H9 (cell line): ENCODE measurements around the gene SNORC. TPM values are rescaled to one million over a fixed set of nuclear protein-coding genes. Genes with fewer than 3 reads are reported as not detected.

Experiments
- DNase-seq: peaks from one replicate; pipeline ENCODE4 v3.0.0-alpha.2; 2017
- H2AFZ ChIP-seq: one replicate; pipeline ENCODE4 v1.6.1; 2013; ENCODE audit warnings: mild to moderate bottlenecking, low read length, control low read depth, moderate library complexity
- H2AK5ac ChIP-seq: 2 replicates; pipeline ENCODE4 v1.6.1; 2013; ENCODE audit warnings: low read length, control low read depth, mixed read lengths; ENCODE audit not compliant: insufficient read length
- H2BK120ac ChIP-seq: one replicate; pipeline ENCODE4 v1.6.1; 2013; ENCODE audit warnings: low read depth, mild to moderate bottlenecking, low read length, control low read depth, inconsistent platforms; ENCODE audit not compliant: poor library complexity, severe bottlenecking
- H2BK12ac ChIP-seq: 2 replicates; pipeline ENCODE4 v1.6.1; 2013; ENCODE audit warnings: low read length, control low read depth, mixed read lengths, low read depth; ENCODE audit not compliant: insufficient read length
- H2BK15ac ChIP-seq: 2 replicates; pipeline ENCODE4 v1.6.1; 2013; ENCODE audit warnings: low read depth, low read length, control low read depth
- H2BK20ac ChIP-seq: one replicate; pipeline ENCODE4 v1.6.1; 2013; ENCODE audit warnings: low read depth, mild to moderate bottlenecking, low read length, control low read depth, inconsistent platforms; ENCODE audit not compliant: poor library complexity, severe bottlenecking
- H2BK5ac ChIP-seq: 2 replicates; pipeline ENCODE4 v1.6.1; 2013; ENCODE audit warnings: low read length, control low read depth, mixed read lengths; ENCODE audit not compliant: insufficient read length
- H3K14ac ChIP-seq: 2 replicates; pipeline ENCODE4 v1.6.1; 2013; ENCODE audit warnings: low read length, control low read depth; ENCODE audit not compliant: insufficient read depth
- H3K18ac ChIP-seq: 2 replicates; pipeline ENCODE4 v1.6.1; 2013; ENCODE audit warnings: low read depth, mild to moderate bottlenecking, mixed read lengths, low read length, control low read depth; ENCODE audit not compliant: insufficient read length
- H3K23ac ChIP-seq: 2 replicates; pipeline ENCODE4 v1.6.1; 2013; ENCODE audit warnings: low read length, control low read depth, mixed read lengths, low read depth; ENCODE audit not compliant: insufficient read length
- H3K23me2 ChIP-seq: 2 replicates; pipeline ENCODE4 v1.6.1; 2013; ENCODE audit warnings: low read depth, mild to moderate bottlenecking, mixed read lengths, low read length, control low read depth; ENCODE audit not compliant: insufficient read length, poor library complexity, severe bottlenecking
- H3K27ac ChIP-seq: 2 replicates; pipeline ENCODE4 v1.5.1; 2013; ENCODE audit warnings: low read length, control low read depth, mixed read lengths, low read depth; ENCODE audit not compliant: insufficient read length
- H3K27me3 ChIP-seq: 2 replicates; pipeline ENCODE4 v1.6.1; 2013; ENCODE audit warnings: low read length, control low read depth, inconsistent platforms; ENCODE audit not compliant: insufficient read depth
- H3K4ac ChIP-seq: 2 replicates; pipeline ENCODE4 v1.6.1; 2013; ENCODE audit warnings: low read depth, mild to moderate bottlenecking, control low read depth, inconsistent platforms, low read length, moderate library complexity
- H3K4me1 ChIP-seq: 2 replicates; pipeline ENCODE4 v1.6.1; 2013; ENCODE audit warnings: low read length, control low read depth, inconsistent platforms; ENCODE audit not compliant: insufficient read depth
- H3K4me2 ChIP-seq: 2 replicates; pipeline ENCODE4 v1.6.1; 2013; ENCODE audit warnings: low read length, control low read depth, mixed read lengths; ENCODE audit not compliant: insufficient read length, insufficient read depth
- H3K56ac ChIP-seq: 2 replicates; pipeline ENCODE4 v1.6.1; 2013; ENCODE audit warnings: low read depth, mild to moderate bottlenecking, mixed read lengths, low read length, control low read depth; ENCODE audit not compliant: insufficient read length
- H3K79me1 ChIP-seq: 2 replicates; pipeline ENCODE4 v1.6.1; 2013; ENCODE audit warnings: low read depth, mild to moderate bottlenecking, moderate library complexity, low read length, control low read depth, inconsistent platforms; ENCODE audit not compliant: insufficient read depth, poor library complexity, severe bottlenecking
- H3K79me2 ChIP-seq: 2 replicates; pipeline ENCODE4 v1.6.1; 2013; ENCODE audit warnings: low read length, control low read depth, inconsistent platforms; ENCODE audit not compliant: insufficient read depth
- H3K9ac ChIP-seq: 2 replicates; pipeline ENCODE4 v1.6.1; 2013; ENCODE audit warnings: low read length, control low read depth, mixed read lengths; ENCODE audit not compliant: insufficient read length; ENCODE audit errors: extremely low read depth
- H3K9me3 ChIP-seq: one replicate; pipeline ENCODE4 v1.6.1; 2013; ENCODE audit warnings: low read depth, low read length, inconsistent platforms; ENCODE audit not compliant: control insufficient read depth
- H3T11ph ChIP-seq: one replicate; pipeline ENCODE4 v1.6.1; 2013; ENCODE audit warnings: mild to moderate bottlenecking, low read length, control low read depth, inconsistent platforms
- H4K20me1 ChIP-seq: one replicate; pipeline ENCODE4 v1.6.1; 2013; ENCODE audit not compliant: control insufficient read depth, insufficient read length, insufficient read depth
- H4K5ac ChIP-seq: 2 replicates; pipeline ENCODE4 v1.6.1; 2013; ENCODE audit warnings: low read depth, mild to moderate bottlenecking, mixed read lengths, low read length, control low read depth; ENCODE audit not compliant: insufficient read length
- H4K8ac ChIP-seq: replicated peaks from 2 replicates; pipeline ENCODE4 v1.6.1; 2013; ENCODE audit warnings: low read length, control low read depth, mixed read lengths, low read depth; ENCODE audit not compliant: insufficient read length
- H4K91ac ChIP-seq: 2 replicates; pipeline ENCODE4 v1.6.1; 2013; ENCODE audit warnings: low read depth, mild to moderate bottlenecking, moderate library complexity, mixed read lengths, low read length, control low read depth; ENCODE audit not compliant: insufficient read length
- H3K27ac Mint-ChIP-seq, 3 experiments: 2 replicates in 2 of 3; 3 replicates in 1 of 3; pipeline ENCODE4 v1.8.0; 2020 to 2021; ENCODE audit warnings: mixed read lengths in 3 of 3, mild to moderate bottlenecking in 1 of 3, moderate library complexity in 1 of 3
- H3K27me3 Mint-ChIP-seq: 2 replicates; pipeline ENCODE4 v1.8.0; 2021; ENCODE audit warnings: low read depth, mild to moderate bottlenecking, moderate library complexity, mixed read lengths
- H3K36me3 Mint-ChIP-seq, 3 experiments: 2 replicates in 2 of 3; 3 replicates in 1 of 3; pipeline ENCODE4 v1.8.0; 2020 to 2021; ENCODE audit warnings: low read depth in 3 of 3, mixed read lengths in 3 of 3; ENCODE audit not compliant: insufficient read depth in 1 of 3
- H3K4me1 Mint-ChIP-seq, 2 experiments: 2 replicates each; pipeline ENCODE4 v1.8.0; 2020; ENCODE audit warnings: mixed read lengths in 2 of 2
- H3K4me3 Mint-ChIP-seq, 2 experiments: 2 replicates in 1 of 2; 3 replicates in 1 of 2; pipeline ENCODE4 v1.8.0; 2020 to 2021; ENCODE audit warnings: mild to moderate bottlenecking in 2 of 2, mixed read lengths in 2 of 2, moderate library complexity in 1 of 2
- H3K9me3 Mint-ChIP-seq, 2 experiments: 2 replicates in 1 of 2; 3 replicates in 1 of 2; pipeline ENCODE4 v1.8.0; 2020; ENCODE audit warnings: mild to moderate bottlenecking in 2 of 2, mixed read lengths in 2 of 2, moderate library complexity in 1 of 2
- total RNA-seq: library from RNA; stranded (reverse); gene quantifications from 2 replicates; pipeline ENCODE4 v1.2.1, GENCODE V29; 2021
- TF ChIP-seq, protein P1 (sequence below): fragments of 200-600 bp; sonication (generic); conservative IDR thresholded peaks from 3 replicates; pipeline ENCODE4 v1.8.0; 2021; ENCODE audit warnings: antibody characterized with exemption, mild to moderate bottlenecking

The SNORC gene
- total RNA-seq, 1 experiment from 2014 or later = 1.1 TPM

DNA sequence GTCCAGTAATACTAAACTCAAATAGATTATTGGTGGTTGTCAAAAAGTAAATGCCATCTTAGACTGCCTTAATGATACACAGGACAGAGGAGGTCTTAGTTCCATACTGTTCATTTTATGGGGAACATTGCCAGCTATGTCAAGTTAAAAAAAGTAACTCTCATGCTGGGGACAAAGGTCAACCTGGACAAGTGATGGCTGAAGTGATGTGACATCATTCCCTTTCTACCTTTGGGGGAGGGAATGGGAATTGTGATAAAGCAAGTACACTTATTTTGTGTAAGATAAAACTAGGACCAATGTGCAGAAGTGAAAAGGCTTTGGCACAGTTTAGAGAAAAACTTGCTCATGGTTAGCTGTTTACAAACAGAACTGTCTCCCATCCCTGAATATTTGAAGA is 24.0 kb upstream of the SNORC start:
- peaks cover 17 to 81% (median 69%) of the 10 kb centered on the region in 3 experiments; a peak in 6 of 7 replicates for H3K36me3 Mint-ChIP-seq
- H3K14ac ChIP-seq = no peak overlapping the region
- H3K9ac ChIP-seq = no peak overlapping the region
- H2BK5ac ChIP-seq = no peak overlapping the region
- H3K23me2 ChIP-seq = no peaks in the 10 kb centered on the region
- H2AFZ ChIP-seq = no peak overlapping the region
- H2BK120ac ChIP-seq = no peak overlapping the region
- no peak overlapping the region for H3K4me2 ChIP-seq
- no peak overlapping the region for H2BK15ac ChIP-seq
- H4K8ac ChIP-seq = no peak overlapping the region
- H3K79me2 ChIP-seq = no peaks in the 10 kb centered on the region
- H3K27ac Mint-ChIP-seq = no peak overlapping the region
- no peak overlapping the region for H3T11ph ChIP-seq
- H3K9me3 ChIP-seq = no peaks in the 10 kb centered on the region
- no peak overlapping the region for H3K4ac ChIP-seq
- H3K4me1 ChIP-seq = no peaks in the 10 kb centered on the region
- H3K4me1 Mint-ChIP-seq = no peaks in the 10 kb centered on the region
- no peak overlapping the region for H3K18ac ChIP-seq
- no peak overlapping the region for H2BK12ac ChIP-seq
- no peaks in the 10 kb centered on the region for H3K9me3 Mint-ChIP-seq
- H3K23ac ChIP-seq = no peak overlapping the region
- no peak overlapping the region for H3K56ac ChIP-seq
- H3K27me3 Mint-ChIP-seq = no peaks in the 10 kb centered on the region
- no peak overlapping the region for H3K4me3 Mint-ChIP-seq
- no peaks in the 10 kb centered on the region for H3K27me3 ChIP-seq
- H4K5ac ChIP-seq = no peak overlapping the region
- H4K91ac ChIP-seq = no peak overlapping the region
- no peaks in the 10 kb centered on the region for H3K79me1 ChIP-seq
- no peak for DNase-seq
- H3K27ac ChIP-seq = no peak overlapping the region
- H2AK5ac ChIP-seq = no peak overlapping the region
- no peaks in the 10 kb centered on the region for H4K20me1 ChIP-seq
- H2BK20ac ChIP-seq = no peak overlapping the region
- TF ChIP-seq, protein P1, sequence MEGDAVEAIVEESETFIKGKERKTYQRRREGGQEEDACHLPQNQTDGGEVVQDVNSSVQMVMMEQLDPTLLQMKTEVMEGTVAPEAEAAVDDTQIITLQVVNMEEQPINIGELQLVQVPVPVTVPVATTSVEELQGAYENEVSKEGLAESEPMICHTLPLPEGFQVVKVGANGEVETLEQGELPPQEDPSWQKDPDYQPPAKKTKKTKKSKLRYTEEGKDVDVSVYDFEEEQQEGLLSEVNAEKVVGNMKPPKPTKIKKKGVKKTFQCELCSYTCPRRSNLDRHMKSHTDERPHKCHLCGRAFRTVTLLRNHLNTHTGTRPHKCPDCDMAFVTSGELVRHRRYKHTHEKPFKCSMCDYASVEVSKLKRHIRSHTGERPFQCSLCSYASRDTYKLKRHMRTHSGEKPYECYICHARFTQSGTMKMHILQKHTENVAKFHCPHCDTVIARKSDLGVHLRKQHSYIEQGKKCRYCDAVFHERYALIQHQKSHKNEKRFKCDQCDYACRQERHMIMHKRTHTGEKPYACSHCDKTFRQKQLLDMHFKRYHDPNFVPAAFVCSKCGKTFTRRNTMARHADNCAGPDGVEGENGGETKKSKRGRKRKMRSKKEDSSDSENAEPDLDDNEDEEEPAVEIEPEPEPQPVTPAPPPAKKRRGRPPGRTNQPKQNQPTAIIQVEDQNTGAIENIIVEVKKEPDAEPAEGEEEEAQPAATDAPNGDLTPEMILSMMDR = no peak
